Thoracic aorta (tissue), 2 donors: Measurements from ENCODE around the gene SMKR1. TPM values are rescaled to one million over a fixed set of nuclear protein-coding genes. Genes with fewer than 3 reads are reported as not detected.
"Not testable (repeated sequence)": the region's sequence is repeated elsewhere in the genome, so short reads cannot be mapped to it uniquely, and the experiment has no call there.

Experiments
- ATAC-seq: fragments of 150-250 bp; one replicate; pipeline ENCODE4 v1.8.0; 2017; ENCODE audit warnings: low read depth; ENCODE audit not compliant: insufficient number of reproducible peaks, low FRiP score
- DNase-seq: peaks from one replicate; pipeline ENCODE4 v3.0.0-alpha.2; 2020; ENCODE audit warnings: low spot score
- H3K27ac ChIP-seq, 2 donors: fragments of 200-600 bp; sonication (generic); 1 replicate in 1 of 2; 2 replicates in 1 of 2; pipeline ENCODE4 v1.5.1; 2016; ENCODE audit warnings: mild to moderate bottlenecking in 2 of 2, moderate library complexity in 2 of 2
- H3K27me3 ChIP-seq: fragments of 200-600 bp; sonication (generic); replicated peaks from 2 replicates; pipeline ENCODE4 v1.6.0; 2016; ENCODE audit warnings: mild to moderate bottlenecking; ENCODE audit not compliant: insufficient read depth
- H3K36me3 ChIP-seq: fragments of 200-600 bp; sonication (generic); one replicate; pipeline ENCODE4 v1.5.1; 2016
- H3K4me1 ChIP-seq, 2 donors: fragments of 200-600 bp; sonication (generic); 1 replicate in 1 of 2; 2 replicates in 1 of 2; pipeline versions ENCODE4 v1.5.1 to v1.6.0; 2016; ENCODE audit warnings: low read depth in 2 of 2, mild to moderate bottlenecking in 1 of 2; ENCODE audit not compliant: control insufficient read depth in 1 of 2
- H3K4me3 ChIP-seq: fragments of 200-600 bp; sonication (generic); 2 replicates; pipeline ENCODE4 v1.5.1; 2016; ENCODE audit warnings: mild to moderate bottlenecking
- H3K9me3 ChIP-seq: fragments of 200-600 bp; sonication (generic); 2 replicates; pipeline ENCODE4 v1.5.1; 2016
- total RNA-seq, 2 donors: library from RNA; depleted of rRNA; stranded (reverse); fragments of >200 nt; gene quantifications; one replicate each; pipeline versions ENCODE4 v1.1.0 to v1.2.3, GENCODE V29; 2016
- TF ChIP-seq, protein P1 (sequence below): fragments of 200-600 bp; sonication (generic); IDR thresholded peaks from one replicate; pipeline ENCODE4 v1.5.1; 2019; ENCODE audit warnings: antibody characterized with exemption

Gene SMKR1
- total RNA-seq, 2 donors from 2014 or later = not detected

DNA sequence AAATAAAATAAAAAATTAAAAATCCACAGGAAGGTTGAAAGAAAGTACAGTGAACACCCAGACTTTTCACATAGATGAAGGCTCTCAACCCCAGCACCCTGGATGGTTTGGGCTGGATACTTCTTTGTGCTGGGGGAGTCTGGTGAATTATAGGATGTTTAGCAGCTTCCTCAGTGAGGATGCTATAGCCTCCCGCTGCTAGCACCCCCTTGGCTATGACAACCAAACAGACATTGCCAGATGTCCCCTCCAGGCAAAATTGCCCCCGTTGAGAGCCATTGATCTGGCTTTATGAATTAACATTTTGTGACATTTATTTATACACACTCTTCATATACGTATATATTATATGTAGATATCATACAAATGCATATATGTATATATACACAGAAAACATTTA lies 21.6 kb downstream of the SMKR1 start:
- Histone ChIP-seq H3K4me3 (no peak overlapping the region), H3K27ac (no peak overlapping the region), H3K4me1 (no peaks in the 10 kb centered on the region), H3K27me3 (no peaks in the 10 kb centered on the region), H3K36me3 (no peaks in the 10 kb centered on the region), H3K9me3 (no peaks in the 10 kb centered on the region)
- ATAC-seq (no peak), DNase-seq (no peak)
- TF ChIP-seq, protein P1, sequence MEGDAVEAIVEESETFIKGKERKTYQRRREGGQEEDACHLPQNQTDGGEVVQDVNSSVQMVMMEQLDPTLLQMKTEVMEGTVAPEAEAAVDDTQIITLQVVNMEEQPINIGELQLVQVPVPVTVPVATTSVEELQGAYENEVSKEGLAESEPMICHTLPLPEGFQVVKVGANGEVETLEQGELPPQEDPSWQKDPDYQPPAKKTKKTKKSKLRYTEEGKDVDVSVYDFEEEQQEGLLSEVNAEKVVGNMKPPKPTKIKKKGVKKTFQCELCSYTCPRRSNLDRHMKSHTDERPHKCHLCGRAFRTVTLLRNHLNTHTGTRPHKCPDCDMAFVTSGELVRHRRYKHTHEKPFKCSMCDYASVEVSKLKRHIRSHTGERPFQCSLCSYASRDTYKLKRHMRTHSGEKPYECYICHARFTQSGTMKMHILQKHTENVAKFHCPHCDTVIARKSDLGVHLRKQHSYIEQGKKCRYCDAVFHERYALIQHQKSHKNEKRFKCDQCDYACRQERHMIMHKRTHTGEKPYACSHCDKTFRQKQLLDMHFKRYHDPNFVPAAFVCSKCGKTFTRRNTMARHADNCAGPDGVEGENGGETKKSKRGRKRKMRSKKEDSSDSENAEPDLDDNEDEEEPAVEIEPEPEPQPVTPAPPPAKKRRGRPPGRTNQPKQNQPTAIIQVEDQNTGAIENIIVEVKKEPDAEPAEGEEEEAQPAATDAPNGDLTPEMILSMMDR = no peak

DNA sequence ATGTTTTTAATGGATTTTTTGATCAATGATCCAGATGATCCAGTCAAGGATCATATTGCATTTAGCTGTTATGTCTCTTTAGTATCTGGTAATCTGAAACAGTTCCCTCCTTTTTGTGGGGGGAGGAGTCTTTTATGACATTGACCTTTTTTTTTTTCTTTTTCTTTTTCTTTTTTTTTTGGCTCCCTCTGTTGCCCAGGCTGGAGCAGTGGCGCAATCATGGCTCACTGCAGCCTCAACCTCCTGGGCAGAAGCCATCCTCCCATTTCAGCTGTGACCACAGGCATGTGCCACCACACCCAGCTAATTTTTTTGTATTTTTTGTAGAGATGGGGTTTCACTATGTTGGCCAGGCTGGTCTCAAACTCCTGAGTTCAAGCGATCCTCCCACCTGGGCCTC lies 22.1 kb downstream of the SMKR1 start:
- not testable (repeated sequence) for ATAC-seq, H3K27me3 ChIP-seq, H3K4me3 ChIP-seq, H3K4me1 ChIP-seq, H3K27ac ChIP-seq, DNase-seq, H3K36me3 ChIP-seq, H3K9me3 ChIP-seq

DNA sequence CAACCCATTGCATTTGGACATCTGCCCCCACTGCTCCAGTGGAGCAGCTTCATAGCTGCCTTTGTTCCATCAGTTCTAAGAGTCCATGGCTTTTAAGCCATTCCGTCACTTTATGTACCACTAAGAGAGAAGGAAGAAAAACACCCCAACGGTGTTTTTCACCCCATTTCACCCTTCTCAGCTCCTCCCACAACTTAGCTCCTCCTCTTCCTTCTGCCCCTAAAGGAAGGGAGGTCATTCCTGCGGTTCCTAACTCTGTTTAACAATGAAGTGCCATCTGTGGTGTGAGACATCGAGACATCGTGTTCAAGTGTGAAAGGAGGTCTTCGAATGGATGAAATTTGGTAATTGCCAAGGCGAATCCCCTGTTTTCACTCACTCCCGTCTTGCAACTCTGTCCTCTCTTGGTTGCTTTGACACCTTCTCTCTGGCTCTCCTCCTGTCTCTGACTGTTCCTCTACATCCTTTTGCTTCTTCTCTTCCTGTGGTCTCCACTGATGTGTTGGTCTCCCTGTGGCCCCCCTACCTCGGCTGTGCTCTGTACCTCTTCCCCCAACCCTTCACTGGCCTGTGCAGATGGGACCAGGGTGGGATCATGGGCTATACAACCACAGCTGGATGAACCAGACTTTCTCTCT lies 23.0 kb downstream of the SMKR1 start:
- Histone ChIP-seq H3K4me1 (no peaks in the 10 kb centered on the region), H3K36me3 (no peaks in the 10 kb centered on the region), H3K27me3 (no peaks in the 10 kb centered on the region), H3K27ac (no peak overlapping the region), H3K4me3 (no peak overlapping the region), H3K9me3 (no peaks in the 10 kb centered on the region)
- ATAC-seq (no peak), DNase-seq (no peak)
- TF ChIP-seq, protein P1 = no peak

DNA sequence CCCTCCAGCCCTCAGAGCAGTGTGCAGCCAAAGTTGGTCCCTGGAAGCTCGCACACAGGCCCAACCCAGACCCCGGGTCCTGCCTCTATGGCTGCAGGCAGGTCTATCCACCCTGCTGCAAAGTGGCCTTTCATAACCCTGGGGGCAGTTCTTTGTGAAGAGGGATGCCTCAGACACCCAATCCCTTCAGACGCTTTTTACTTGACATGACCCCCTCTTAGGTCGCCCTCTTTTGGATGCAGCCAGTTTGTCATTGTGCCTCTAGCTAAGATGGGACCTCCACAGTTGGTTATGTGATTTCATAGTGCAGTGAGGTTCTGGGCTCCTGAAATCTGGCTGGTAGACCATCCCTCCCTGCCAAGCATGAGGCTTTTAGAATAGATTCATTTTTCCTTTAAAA lies 27.3 kb downstream of the SMKR1 start:
- no peaks in the 10 kb centered on the region for H3K36me3 ChIP-seq
- TF ChIP-seq, protein P1 = no peak
- ATAC-seq (no peak), DNase-seq (no peak)
- H3K4me3 ChIP-seq = no peak overlapping the region
- H3K27ac ChIP-seq = no peak overlapping the region
- H3K9me3 ChIP-seq = no peaks in the 10 kb centered on the region
- no peaks in the 10 kb centered on the region for H3K4me1 ChIP-seq
- H3K27me3 ChIP-seq = no peaks in the 10 kb centered on the region

DNA sequence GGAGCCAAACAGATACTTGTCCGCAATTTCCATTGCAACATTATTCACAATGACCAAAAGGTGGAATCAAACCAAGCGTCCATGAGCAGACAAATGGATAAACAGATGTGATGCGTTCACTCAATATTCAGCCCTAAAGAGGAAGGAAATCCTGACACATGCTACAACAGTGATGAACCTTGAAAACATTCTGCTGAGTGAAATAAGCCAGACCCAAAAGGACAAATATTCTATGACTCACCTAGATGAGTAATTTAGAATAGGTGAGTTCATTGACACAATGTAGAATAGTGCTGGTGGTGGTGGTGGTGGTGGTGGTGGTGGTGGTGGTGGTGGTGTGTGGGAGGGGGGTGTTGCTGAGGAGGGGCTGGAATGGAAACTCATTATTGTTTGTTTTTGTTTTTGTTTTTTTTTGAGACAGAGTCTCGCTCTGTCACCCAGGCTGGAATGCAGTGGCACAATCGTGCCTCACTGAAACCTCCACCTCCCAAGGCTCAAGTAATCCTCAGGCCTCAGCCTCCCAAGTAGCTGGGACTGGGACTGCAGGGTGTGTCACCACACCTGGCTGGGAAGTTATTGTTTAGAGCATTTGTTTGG lies 28.6 kb downstream of the SMKR1 start:
- H3K27ac ChIP-seq = no peak overlapping the region
- H3K4me3 ChIP-seq = no peak overlapping the region
- H3K36me3 ChIP-seq = no peaks in the 10 kb centered on the region
- TF ChIP-seq, protein P1 = no peak
- no peaks in the 10 kb centered on the region for H3K27me3 ChIP-seq
- DNase-seq (no peak), ATAC-seq (no peak)
- no peaks in the 10 kb centered on the region for H3K4me1 ChIP-seq
- H3K9me3 ChIP-seq = no peaks in the 10 kb centered on the region

DNA sequence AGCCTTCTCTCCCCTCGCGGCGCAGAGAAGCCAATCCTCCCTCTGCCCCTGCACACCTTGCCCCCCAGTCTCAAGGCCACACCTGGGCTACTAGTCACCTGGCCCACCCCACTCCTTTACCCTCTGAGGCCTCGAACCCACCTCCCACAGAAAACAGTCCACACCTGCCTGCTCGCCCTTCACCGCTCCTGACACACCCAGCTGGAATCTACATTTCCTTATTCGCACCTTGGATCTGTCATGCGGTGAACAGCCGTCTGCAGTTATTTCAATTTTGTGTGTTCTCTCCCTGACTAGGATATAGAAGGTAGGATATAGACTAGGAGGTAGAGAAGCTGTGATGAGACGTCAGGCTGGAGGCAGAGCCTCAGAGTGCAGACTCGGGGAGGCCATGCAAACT lies 29.4 kb downstream of the SMKR1 start:
- Histone ChIP-seq H3K27ac (no peak overlapping the region), H3K4me3 (no peak overlapping the region), H3K27me3 (no peaks in the 10 kb centered on the region), H3K4me1 (no peaks in the 10 kb centered on the region), H3K36me3 (no peaks in the 10 kb centered on the region), H3K9me3 (no peaks in the 10 kb centered on the region)
- ATAC-seq = no peak
- TF ChIP-seq, protein P1 = no peak
- DNase-seq = no peak
